ENCODE data around the gene ASAH2. TPM values are rescaled to one million over a fixed set of nuclear protein-coding genes. Genes with fewer than 3 reads are reported as not detected.

Gene ASAH2
- polyA plus RNA-seq, 1 experiment: 0.32 TPM

GRCh38 chr10:50219200-50219599 lies 32.1 kb downstream of the ASAH2 start:
- no peak for DNase-seq (ENCODE audit: low read depth)
- no peak for TF ChIP-seq CTCF (IDR thresholded peaks at IDR 0.05; ENCODE audit: insufficient read depth, low read depth, low read length)
- CTCF ChIA-PET: no interaction called here
- POLR2A ChIA-PET: no interaction called here
- H3K4me3 ChIP-seq (ENCODE audit: low read depth, low read length): no peak overlapping the region
- H3K27me3 ChIP-seq (ENCODE audit: control insufficient read depth, insufficient read depth, low read length): no peaks in the 10 kb centered on the region
- H3K36me3 ChIP-seq (ENCODE audit: control insufficient read depth, insufficient read depth, low read length): no peaks in the 10 kb centered on the region

GRCh38 chr10:50216894-50217293 lies 34.4 kb downstream of the ASAH2 start:
- DNase-seq (ENCODE audit: low read depth): no peak
- ChIA-PET CTCF (no interaction called here), POLR2A (no interaction called here)
- Histone ChIP-seq H3K4me3 (ENCODE audit: low read depth, low read length) (no peak overlapping the region), H3K36me3 (ENCODE audit: control insufficient read depth, insufficient read depth, low read length) (no peaks in the 10 kb centered on the region), H3K27me3 (ENCODE audit: control insufficient read depth, insufficient read depth, low read length) (no peaks in the 10 kb centered on the region)
- no peak for TF ChIP-seq CTCF (IDR thresholded peaks at IDR 0.05; ENCODE audit: insufficient read depth, low read depth, low read length)

GRCh38 chr10:50216418-50216817 lies 34.9 kb downstream of the ASAH2 start:
- ChIA-PET CTCF (interaction anchor here (0.8 kb wide), 1 partner anchor 29 kb away, joined by 3 read pairs; no protein-coding TSS in a partner anchor), POLR2A (no interaction called here)
- no peak for DNase-seq (ENCODE audit: low read depth)
- TF ChIP-seq CTCF (IDR thresholded peaks at IDR 0.05; ENCODE audit: insufficient read depth, low read depth, low read length): no peak
- no peaks in the 10 kb centered on the region for H3K27me3 ChIP-seq (ENCODE audit: control insufficient read depth, insufficient read depth, low read length)
- no peak overlapping the region for H3K4me3 ChIP-seq (ENCODE audit: low read depth, low read length)
- no peaks in the 10 kb centered on the region for H3K36me3 ChIP-seq (ENCODE audit: control insufficient read depth, insufficient read depth, low read length)

- no peak for TF ChIP-seq CTCF (IDR thresholded peaks at IDR 0.05; ENCODE audit: insufficient read depth, low read depth, low read length)
- ChIA-PET POLR2A (no interaction called here), CTCF (no interaction called here)
- no peaks in the 10 kb centered on the region for H3K27me3 ChIP-seq (ENCODE audit: control insufficient read depth, insufficient read depth, low read length)
- H3K36me3 ChIP-seq (ENCODE audit: control insufficient read depth, insufficient read depth, low read length): no peaks in the 10 kb centered on the region
- no peak overlapping the region for H3K4me3 ChIP-seq (ENCODE audit: low read depth, low read length)
- DNase-seq (ENCODE audit: low read depth): no peak
These were observed 39.6 kb downstream of the ASAH2 start for GRCh38 chr10:50211670-50212069.

- no peak overlapping the region for H3K4me3 ChIP-seq (ENCODE audit: low read depth, low read length)
- POLR2A ChIA-PET: no interaction called here
- no peaks in the 10 kb centered on the region for H3K36me3 ChIP-seq (ENCODE audit: control insufficient read depth, insufficient read depth, low read length)
- H3K27me3 ChIP-seq (ENCODE audit: control insufficient read depth, insufficient read depth, low read length): no peaks in the 10 kb centered on the region
- CTCF ChIA-PET: no interaction called here
- DNase-seq (ENCODE audit: low read depth): no peak
- no peak for TF ChIP-seq CTCF (IDR thresholded peaks at IDR 0.05; ENCODE audit: insufficient read depth, low read depth, low read length)
These were observed 40.4 kb downstream of the ASAH2 start for GRCh38 chr10:50210876-50211275.

Other genes with a start within 250 kb of the ASAH2 start
- gene WASHC2A, start 183.6 kb downstream of the ASAH2 start, polyA plus RNA-seq (2011; rRNA removed): 28.4 and 38.1 TPM in 2 replicates

Measured in BJ (cell line).